IPS DF 6.9 (cell line): ENCODE results near the gene SASH1.

ENCODE experiments used
- DNase-seq: peaks from one replicate; pipeline ENCODE4 v3.0.0-alpha.2; 2013; ENCODE audit warnings: low read depth, low spot score
- H3K27ac ChIP-seq: one replicate; pipeline ENCODE4 v1.5.1; 2013; ENCODE audit warnings: low read length, control low read depth
- H3K27me3 ChIP-seq: 2 replicates; pipeline ENCODE4 v1.6.1; 2013; ENCODE audit warnings: mild to moderate bottlenecking, low read length; ENCODE audit not compliant: control insufficient read depth, insufficient read depth
- H3K36me3 ChIP-seq: 2 replicates; pipeline ENCODE4 v1.6.1; 2013; ENCODE audit warnings: low read length; ENCODE audit not compliant: control insufficient read depth, insufficient read depth
- H3K4me1 ChIP-seq: 2 replicates; pipeline ENCODE4 v1.6.1; 2013; ENCODE audit warnings: low read length; ENCODE audit not compliant: control insufficient read depth, insufficient read depth
- H3K4me3 ChIP-seq: 2 replicates; pipeline ENCODE4 v1.5.1; 2013; ENCODE audit warnings: mild to moderate bottlenecking, low read length
- H3K9me3 ChIP-seq: 2 replicates; pipeline ENCODE4 v1.6.1; 2013; ENCODE audit warnings: low read length, inconsistent platforms; ENCODE audit not compliant: control insufficient read depth, insufficient read depth
- WGBS: extraction: QIAGEN DNeasy Blood & Tissue Kit; methylation state at CpG from one replicate; pipeline ENCODE4 v1.1.7; 2013; ENCODE audit warnings: mixed read lengths, missing lambda C conversion rate; ENCODE audit not compliant: insufficient read length, insufficient coverage; 5-methylcytosine and 5-hydroxymethylcytosine counted together

Gene SASH1

GRCh38 chr6:148491638-148492251, 149.1 kb downstream of the SASH1 start:
- WGBS = no CpG with 5 or more reads among the region's 6 CpGs
- DNase-seq = no peak
- no peaks in the 10 kb centered on the region for H3K27me3 ChIP-seq
- H3K4me3 ChIP-seq = no peak overlapping the region
- H3K36me3 ChIP-seq = no peaks in the 10 kb centered on the region; the same call in 1 of the 2 replicates
- H3K9me3 ChIP-seq = no peaks in the 10 kb centered on the region
- no peak overlapping the region for H3K27ac ChIP-seq
- H3K4me1 ChIP-seq = no peaks in the 10 kb centered on the region

- Histone ChIP-seq H3K27me3 (no peaks in the 10 kb centered on the region), H3K27ac (no peak overlapping the region), H3K4me3 (no peak overlapping the region), H3K9me3 (no peaks in the 10 kb centered on the region), H3K4me1 (no peaks in the 10 kb centered on the region), H3K36me3 (no peaks in the 10 kb centered on the region)
- no CpG with 5 or more reads among the region's 5 CpGs for WGBS
- no peak for DNase-seq
Observed at GRCh38 chr6:148492654-148493290, 150.1 kb downstream of the SASH1 start.

GRCh38 chr6:148493424-148493823, 150.8 kb downstream of the SASH1 start:
- Histone ChIP-seq H3K27ac (no peak overlapping the region), H3K9me3 (no peaks in the 10 kb centered on the region), H3K4me1 (no peaks in the 10 kb centered on the region), H3K27me3 (no peaks in the 10 kb centered on the region), H3K36me3 (no peaks in the 10 kb centered on the region), H3K4me3 (no peak overlapping the region)
- no peak for DNase-seq
- no CpG with 5 or more reads among the region's 6 CpGs for WGBS

- no CpG with 5 or more reads among the region's 8 CpGs for WGBS
- DNase-seq = no peak
- H3K4me1 ChIP-seq = no peaks in the 10 kb centered on the region
Observed at GRCh38 chr6:148494226-148494625, 151.6 kb downstream of the SASH1 start.

GRCh38 chr6:148495029-148495428, 152.4 kb downstream of the SASH1 start:
- H3K27ac ChIP-seq = no peak overlapping the region
- no peaks in the 10 kb centered on the region for H3K36me3 ChIP-seq
- H3K4me3 ChIP-seq = no peak overlapping the region
- WGBS = no CpG with 5 or more reads among the region's 6 CpGs
- H3K4me1 ChIP-seq = no peaks in the 10 kb centered on the region
- no peak for DNase-seq
- no peaks in the 10 kb centered on the region for H3K27me3 ChIP-seq
- no peaks in the 10 kb centered on the region for H3K9me3 ChIP-seq

More at GRCh38 chr6:148494226-148494625, 151.6 kb downstream of the SASH1 start:
- H3K9me3 ChIP-seq = no peaks in the 10 kb centered on the region
- H3K36me3 ChIP-seq = no peaks in the 10 kb centered on the region
- no peak overlapping the region for H3K27ac ChIP-seq
- H3K27me3 ChIP-seq = no peaks in the 10 kb centered on the region
- no peak overlapping the region for H3K4me3 ChIP-seq

GRCh38 chr6:148497257-148497656, 154.6 kb downstream of the SASH1 start:
- Histone ChIP-seq H3K36me3 (no peaks in the 10 kb centered on the region), H3K27ac (no peak overlapping the region), H3K27me3 (no peaks in the 10 kb centered on the region), H3K4me3 (no peak overlapping the region), H3K9me3 (no peaks in the 10 kb centered on the region), H3K4me1 (no peaks in the 10 kb centered on the region)
- no CpG with 5 or more reads among the region's 2 CpGs for WGBS
- DNase-seq = no peak

- no peak overlapping the region for H3K4me3 ChIP-seq
- H3K27me3 ChIP-seq = no peaks in the 10 kb centered on the region
- no peaks in the 10 kb centered on the region for H3K36me3 ChIP-seq
- no CpG with 5 or more reads among the region's 5 CpGs for WGBS
- DNase-seq = no peak
- no peak overlapping the region for H3K27ac ChIP-seq
- H3K4me1 ChIP-seq = no peaks in the 10 kb centered on the region
- H3K9me3 ChIP-seq = no peaks in the 10 kb centered on the region
Observed at GRCh38 chr6:148497717-148498116, 155.1 kb downstream of the SASH1 start.

- WGBS = no CpG with 5 or more reads among the region's 2 CpGs
- Histone ChIP-seq H3K36me3 (no peaks in the 10 kb centered on the region), H3K4me3 (no peak overlapping the region), H3K27ac (no peak overlapping the region), H3K4me1 (no peaks in the 10 kb centered on the region), H3K9me3 (no peaks in the 10 kb centered on the region), H3K27me3 (no peaks in the 10 kb centered on the region)
- no peak for DNase-seq
Observed at GRCh38 chr6:148500402-148500801, 157.8 kb downstream of the SASH1 start.

GRCh38 chr6:148501178-148501590, 158.5 kb downstream of the SASH1 start:
- Histone ChIP-seq H3K27me3 (no peaks in the 10 kb centered on the region), H3K27ac (no peak overlapping the region), H3K36me3 (no peaks in the 10 kb centered on the region), H3K4me1 (no peaks in the 10 kb centered on the region), H3K9me3 (no peaks in the 10 kb centered on the region), H3K4me3 (no peak overlapping the region)
- no CpG with 5 or more reads among the region's 5 CpGs for WGBS
- DNase-seq = no peak

- Histone ChIP-seq H3K4me1 (no peaks in the 10 kb centered on the region), H3K27me3 (no peaks in the 10 kb centered on the region)
Observed at GRCh38 chr6:148502083-148502772, 159.6 kb downstream of the SASH1 start.

More at GRCh38 chr6:148502083-148502772, 159.6 kb downstream of the SASH1 start:
- no peak overlapping the region for H3K27ac ChIP-seq
- no peak for DNase-seq
- no peaks in the 10 kb centered on the region for H3K9me3 ChIP-seq
- H3K4me3 ChIP-seq = no peak overlapping the region
- WGBS = no CpG with 5 or more reads among the region's 8 CpGs
- H3K36me3 ChIP-seq = no peaks in the 10 kb centered on the region
